Upper lobe of left lung (tissue), 6 donors: Measurements from ENCODE around the gene SHROOM2. TPM values are rescaled to one million over a fixed set of nuclear protein-coding genes. Genes with fewer than 3 reads are reported as not detected.

Experiments
- ATAC-seq, 2 donors: fragments of 200-7000 bp; cut with Tn5 transposase; one replicate each; pipeline ENCODE4 v1.9.1; 2022; ENCODE audit warnings: mild to moderate bottlenecking in 2 of 2, moderate library complexity in 2 of 2; ENCODE audit not compliant: low FRiP score in 2 of 2
- DNase-seq, 2 donors: peaks; one replicate each; pipeline ENCODE4 v3.0.0-alpha.2; 2019 to 2020
- H3K27ac ChIP-seq, 4 donors: fragments of 200-600 bp; sonication (generic); one replicate each; pipeline ENCODE4 v1.5.1; 2016 to 2019
- H3K27me3 ChIP-seq, 4 donors: fragments of 200-600 bp; sonication (generic); one replicate each; pipeline ENCODE4 v1.5.1; 2017 to 2019
- H3K36me3 ChIP-seq, 4 donors: fragments of 200-600 bp; sonication (generic); one replicate each; pipeline ENCODE4 v1.5.1; 2016 to 2019
- H3K4me1 ChIP-seq, 4 donors: fragments of 200-600 bp; sonication (generic); one replicate each; pipeline ENCODE4 v1.5.1; 2018 to 2019
- H3K4me3 ChIP-seq, 4 donors: fragments of 200-600 bp; sonication (generic); one replicate each; pipeline ENCODE4 v1.5.1; 2017 to 2019; ENCODE audit warnings: mild to moderate bottlenecking in 2 of 4, moderate library complexity in 1 of 4
- H3K9me3 ChIP-seq, 4 donors: fragments of 200-600 bp; sonication (generic); one replicate each; pipeline ENCODE4 v1.5.1; 2018 to 2019
- CTCF ChIP-seq, 6 experiments: fragments of 450-650 bp in 4 of 6; fragments of 200-600 bp in 2 of 6; sonication (generic) in 2 of 6; IDR thresholded peaks; one replicate each; pipeline ENCODE4 v1.5.1; 2016 to 2019; ENCODE audit warnings: antibody characterized with exemption in 6 of 6
- EP300 ChIP-seq, 4 donors: sonication (generic); formaldehyde crosslinking; IDR thresholded peaks; one replicate each; pipeline ENCODE4 v1.5.1; 2017; ENCODE audit warnings: antibody characterized with exemption in 4 of 4, control low read depth in 2 of 4
- POLR2A ChIP-seq, 4 donors: fragments of 450-650 bp; IDR thresholded peaks; one replicate each; pipeline ENCODE4 v1.5.1; 2016 to 2017; ENCODE audit warnings: antibody characterized with exemption in 4 of 4, mild to moderate bottlenecking in 2 of 4
- POLR2AphosphoS5 ChIP-seq, 2 donors: sonication (generic); formaldehyde crosslinking; IDR thresholded peaks; one replicate each; pipeline ENCODE4 v1.5.1; 2017; ENCODE audit warnings: antibody characterized with exemption in 2 of 2
- WGBS, 2 donors: methylation state at CpG; one replicate each; pipeline ENCODE4 v1.1.5; 2017 to 2018; 5-methylcytosine and 5-hydroxymethylcytosine counted together
- total RNA-seq, 6 donors: library from RNA; depleted of rRNA in 4 of 6; stranded (reverse); fragments of >200 nt in 4 of 6; gene quantifications; one replicate each; pipeline versions ENCODE4 v1.1.0 to v1.2.1, GENCODE V29; 2016 to 2021
- donor health status: DM: no; HTN: no; CAD: no; lungs with moderate emphysema.
- donor health status: DM: no; HTN: yes; CAD: no; lungs with severe emphysema.

The SHROOM2 gene
- total RNA-seq, 6 donors from 2014 or later = 6.6 to 22.9 (median 11.5) TPM

GRCh38 chrX:9906919-9907318 lies 120.7 kb downstream of the SHROOM2 start:
- ATAC-seq (no peak), DNase-seq (no peak)
- Histone ChIP-seq H3K4me3 (no peak overlapping the region), H3K9me3 (no peaks in the 10 kb centered on the region), H3K4me1 (no peaks in the 10 kb centered on the region), H3K36me3 (no peaks in the 10 kb centered on the region), H3K27ac (no peak overlapping the region), H3K27me3 (no peaks in the 10 kb centered on the region)
- TF ChIP-seq POLR2AphosphoS5 (IDR thresholded peaks at IDR 0.05) = no peak
- no peak for TF ChIP-seq EP300 (IDR thresholded peaks at IDR 0.05)
- TF ChIP-seq POLR2A (IDR thresholded peaks at IDR 0.05) = no peak
- no peak for TF ChIP-seq CTCF (IDR thresholded peaks at IDR 0.05)
- 70 to 84% methylated on average over 6 to 10 of the region's 10 CpGs for WGBS, 2 donors

- TF ChIP-seq POLR2AphosphoS5 (IDR thresholded peaks at IDR 0.05) = no peak
- no peak for TF ChIP-seq POLR2A (IDR thresholded peaks at IDR 0.05)
- TF ChIP-seq EP300 (IDR thresholded peaks at IDR 0.05) = no peak
- no peak for TF ChIP-seq CTCF (IDR thresholded peaks at IDR 0.05)
- no peak overlapping the region for H3K4me3 ChIP-seq
- 70 to 80% methylated on average over 1 to 8 of the region's 8 CpGs for WGBS, 2 donors
Observed at GRCh38 chrX:9907645-9908387, 121.6 kb downstream of the SHROOM2 start.

GRCh38 chrX:9909254-9909653 lies 123.0 kb downstream of the SHROOM2 start:
- WGBS, 2 donors = 93% methylated on average over 6 of the region's 6 CpGs
- DNase-seq (no peak), ATAC-seq (no peak)
- no peak for TF ChIP-seq EP300 (IDR thresholded peaks at IDR 0.05)
- TF ChIP-seq POLR2AphosphoS5 (IDR thresholded peaks at IDR 0.05) = no peak
- no peak for TF ChIP-seq CTCF (IDR thresholded peaks at IDR 0.05)
- TF ChIP-seq POLR2A (IDR thresholded peaks at IDR 0.05) = no peak
- no peak overlapping the region for H3K27ac ChIP-seq
- no peaks in the 10 kb centered on the region for H3K36me3 ChIP-seq
- H3K4me3 ChIP-seq = no peak overlapping the region
- H3K4me1 ChIP-seq = peaks cover 0 to 2% (median 0%) of the 10 kb centered on the region in 4 donors
- H3K9me3 ChIP-seq = no peaks in the 10 kb centered on the region
- H3K27me3 ChIP-seq = no peaks in the 10 kb centered on the region

More at GRCh38 chrX:9907645-9908387, 121.6 kb downstream of the SHROOM2 start:
- H3K27me3 ChIP-seq = no peaks in the 10 kb centered on the region
- no peaks in the 10 kb centered on the region for H3K9me3 ChIP-seq
- no peaks in the 10 kb centered on the region for H3K36me3 ChIP-seq
- no peak overlapping the region for H3K27ac ChIP-seq
- peaks cover 0 to 2% (median 0%) of the 10 kb centered on the region in 4 donors for H3K4me1 ChIP-seq
- ATAC-seq (no peak), DNase-seq (no peak)

GRCh38 chrX:9911487-9911886 lies 125.3 kb downstream of the SHROOM2 start:
- Histone ChIP-seq H3K36me3 (no peaks in the 10 kb centered on the region), H3K27ac (peak overlapping the region in 2 of 4 donors; percentile 6 to 27), H3K9me3 (no peaks in the 10 kb centered on the region), H3K4me3 (no peak overlapping the region), H3K4me1 (peaks cover 0 to 2% (median 0%) of the 10 kb centered on the region in 4 donors), H3K27me3 (no peaks in the 10 kb centered on the region)
- TF ChIP-seq POLR2AphosphoS5 (IDR thresholded peaks at IDR 0.05) (peak in 1 of 2 donors; percentile 18), EP300 (IDR thresholded peaks at IDR 0.05) (peak in 1 of 4 donors; percentile 36), CTCF (IDR thresholded peaks at IDR 0.05) (no peak)
- 54 to 55% methylated on average over 3 to 7 of the region's 7 CpGs for WGBS, 2 donors
- peak in 1 of 2 donors; percentile 37 for DNase-seq
- ATAC-seq = peak in 1 of 2 donors; percentile 71
